Measurements from ENCODE around the gene CARHSP1. TPM values are rescaled to one million over a fixed set of nuclear protein-coding genes. Genes with fewer than 3 reads are reported as not detected.

CARHSP1 gene
- total RNA-seq, 1 donor from 2014 or later, result 61.5 TPM

GRCh38 chr16:8905795-8906591 is 37.2 kb upstream of the CARHSP1 start:
- no peak for FAIRE-seq
- H3K4me3 ChIP-seq (ENCODE audit: insufficient read depth, low read depth, low read length), result no peak overlapping the region
- Mint-ChIP-seq H3K27ac (ENCODE audit: unreplicated experiment) (no peak overlapping the region), H3K27me3 (ENCODE audit: low read depth, unreplicated experiment) (no peaks in the 10 kb centered on the region), H3K4me1 (ENCODE audit: low read depth, unreplicated experiment) (peaks cover 15% of the 10 kb centered on the region), H3K36me3 (ENCODE audit: low read depth, unreplicated experiment) (peaks cover 18% of the 10 kb centered on the region), H3K9me3 (ENCODE audit: unreplicated experiment) (no peaks in the 10 kb centered on the region), H3K4me3 (ENCODE audit: unreplicated experiment) (peak overlapping the region; percentile 20)
- H3K4me2 ChIP-seq (ENCODE audit: low read length), result no peak overlapping the region
- no peak for DNase-seq (ENCODE audit: low read depth)
- H3K36me3 ChIP-seq (ENCODE audit: insufficient read depth, low read length), result peaks cover 71% of the 10 kb centered on the region
- no peaks in the 10 kb centered on the region for H3K27me3 ChIP-seq (ENCODE audit: insufficient read depth, low read length)
- TF ChIP-seq, protein P1, sequence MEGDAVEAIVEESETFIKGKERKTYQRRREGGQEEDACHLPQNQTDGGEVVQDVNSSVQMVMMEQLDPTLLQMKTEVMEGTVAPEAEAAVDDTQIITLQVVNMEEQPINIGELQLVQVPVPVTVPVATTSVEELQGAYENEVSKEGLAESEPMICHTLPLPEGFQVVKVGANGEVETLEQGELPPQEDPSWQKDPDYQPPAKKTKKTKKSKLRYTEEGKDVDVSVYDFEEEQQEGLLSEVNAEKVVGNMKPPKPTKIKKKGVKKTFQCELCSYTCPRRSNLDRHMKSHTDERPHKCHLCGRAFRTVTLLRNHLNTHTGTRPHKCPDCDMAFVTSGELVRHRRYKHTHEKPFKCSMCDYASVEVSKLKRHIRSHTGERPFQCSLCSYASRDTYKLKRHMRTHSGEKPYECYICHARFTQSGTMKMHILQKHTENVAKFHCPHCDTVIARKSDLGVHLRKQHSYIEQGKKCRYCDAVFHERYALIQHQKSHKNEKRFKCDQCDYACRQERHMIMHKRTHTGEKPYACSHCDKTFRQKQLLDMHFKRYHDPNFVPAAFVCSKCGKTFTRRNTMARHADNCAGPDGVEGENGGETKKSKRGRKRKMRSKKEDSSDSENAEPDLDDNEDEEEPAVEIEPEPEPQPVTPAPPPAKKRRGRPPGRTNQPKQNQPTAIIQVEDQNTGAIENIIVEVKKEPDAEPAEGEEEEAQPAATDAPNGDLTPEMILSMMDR (IDR thresholded peaks at IDR 0.05; ENCODE audit: insufficient read depth, low read depth, low read length), result no peak
- no peak for TF ChIP-seq EZH2 (IDR thresholded peaks at IDR 0.05; ENCODE audit: insufficient read depth, low read length)
- peaks cover 52% of the 10 kb centered on the region for H4K20me1 ChIP-seq (ENCODE audit: insufficient read depth, low read length)
- H3K9me3 ChIP-seq (ENCODE audit: insufficient read depth, low read depth, low read length), result no peaks in the 10 kb centered on the region
- no peak overlapping the region for H2AFZ ChIP-seq (ENCODE audit: low read depth, low read length)
- H3K79me2 ChIP-seq (ENCODE audit: insufficient read depth, low read length), result peaks cover 19% of the 10 kb centered on the region
- H3K4me1 ChIP-seq (ENCODE audit: insufficient read depth, low read length), result no peaks in the 10 kb centered on the region
- H3K27ac ChIP-seq (ENCODE audit: low read depth, low read length), result no peak overlapping the region
- H3K9ac ChIP-seq (ENCODE audit: low read length), result no peak overlapping the region

DNA sequence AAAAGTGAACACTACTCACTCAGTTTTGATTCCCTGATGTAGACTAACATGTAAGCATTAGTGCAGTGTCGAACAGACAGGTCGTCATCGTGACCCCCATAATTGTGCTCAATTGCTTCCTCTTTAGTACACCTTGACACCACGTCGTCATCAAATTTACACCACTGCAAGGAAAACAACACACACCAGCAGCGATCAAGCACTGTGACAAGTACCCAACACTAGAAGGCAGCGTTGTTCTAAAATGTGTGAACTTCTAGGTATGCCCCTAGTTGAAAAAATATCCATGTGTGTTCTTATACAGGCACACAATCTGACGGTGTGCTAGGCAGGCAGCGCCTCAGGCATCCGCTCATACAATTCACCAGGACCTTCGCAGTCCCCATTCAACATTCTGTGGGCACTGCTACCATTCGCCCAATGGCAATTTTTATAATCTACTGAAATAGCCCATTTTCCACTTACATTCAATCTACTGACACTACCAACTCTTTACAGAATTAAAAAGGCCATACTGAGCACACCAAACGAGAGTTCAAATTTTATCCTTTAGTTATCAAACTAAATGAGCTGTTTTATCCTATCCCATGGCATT is 36.5 kb upstream of the CARHSP1 start:
- Histone ChIP-seq H3K4me1 (ENCODE audit: insufficient read depth, low read length) (no peaks in the 10 kb centered on the region), H3K27me3 (ENCODE audit: insufficient read depth, low read length) (no peaks in the 10 kb centered on the region), H3K36me3 (ENCODE audit: insufficient read depth, low read length) (peaks cover 71% of the 10 kb centered on the region), H3K79me2 (ENCODE audit: insufficient read depth, low read length) (peaks cover 16% of the 10 kb centered on the region), H3K9me3 (ENCODE audit: insufficient read depth, low read depth, low read length) (no peaks in the 10 kb centered on the region), H4K20me1 (ENCODE audit: insufficient read depth, low read length) (peaks cover 48% of the 10 kb centered on the region), H3K9ac (ENCODE audit: low read length) (no peak overlapping the region), H2AFZ (ENCODE audit: low read depth, low read length) (no peak overlapping the region), H3K4me3 (ENCODE audit: insufficient read depth, low read depth, low read length) (no peak overlapping the region), H3K27ac (ENCODE audit: low read depth, low read length) (no peak overlapping the region), H3K4me2 (ENCODE audit: low read length) (no peak overlapping the region)
- Mint-ChIP-seq H3K36me3 (ENCODE audit: low read depth, unreplicated experiment) (peaks cover 13% of the 10 kb centered on the region), H3K27ac (ENCODE audit: unreplicated experiment) (no peak overlapping the region), H3K9me3 (ENCODE audit: unreplicated experiment) (no peaks in the 10 kb centered on the region), H3K27me3 (ENCODE audit: low read depth, unreplicated experiment) (no peaks in the 10 kb centered on the region), H3K4me1 (ENCODE audit: low read depth, unreplicated experiment) (peaks cover 15% of the 10 kb centered on the region), H3K4me3 (ENCODE audit: unreplicated experiment) (no peak overlapping the region)
- no peak for TF ChIP-seq EZH2 (IDR thresholded peaks at IDR 0.05; ENCODE audit: insufficient read depth, low read length)
- TF ChIP-seq, protein P1 (IDR thresholded peaks at IDR 0.05; ENCODE audit: insufficient read depth, low read depth, low read length), result peak; percentile 44
- DNase-seq (ENCODE audit: low read depth) (peak; percentile 15), FAIRE-seq (no peak)

DNA sequence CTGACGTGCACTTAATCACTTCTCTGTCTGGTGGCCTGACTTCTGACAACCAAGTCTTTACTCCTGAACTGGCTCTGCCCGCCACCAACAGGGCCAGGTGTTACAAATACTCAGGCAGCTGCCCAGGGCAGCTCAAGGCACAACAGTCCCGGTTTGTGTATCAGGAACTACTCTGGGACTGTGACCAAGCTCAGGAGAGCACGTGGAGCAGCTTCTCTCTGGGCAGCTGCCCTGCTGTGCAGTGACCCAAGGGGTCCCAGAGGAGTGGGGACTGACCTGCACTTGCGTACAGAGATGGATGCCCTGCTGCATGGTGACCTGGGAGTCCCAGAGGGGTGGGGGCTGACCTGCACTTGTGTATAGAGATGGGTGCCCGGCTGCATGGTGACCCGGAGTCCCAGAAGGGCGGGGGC is 35.2 kb upstream of the CARHSP1 start:
- Histone ChIP-seq H3K4me3 (ENCODE audit: insufficient read depth, low read depth, low read length) (no peak overlapping the region), H3K27ac (ENCODE audit: low read depth, low read length) (no peak overlapping the region), H3K9me3 (ENCODE audit: insufficient read depth, low read depth, low read length) (no peaks in the 10 kb centered on the region), H3K4me2 (ENCODE audit: low read length) (no peak overlapping the region), H2AFZ (ENCODE audit: low read depth, low read length) (no peak overlapping the region), H3K4me1 (ENCODE audit: insufficient read depth, low read length) (no peaks in the 10 kb centered on the region), H3K27me3 (ENCODE audit: insufficient read depth, low read length) (no peaks in the 10 kb centered on the region), H4K20me1 (ENCODE audit: insufficient read depth, low read length) (peaks cover 45% of the 10 kb centered on the region), H3K79me2 (ENCODE audit: insufficient read depth, low read length) (peaks cover 11% of the 10 kb centered on the region), H3K9ac (ENCODE audit: low read length) (no peak overlapping the region), H3K36me3 (ENCODE audit: insufficient read depth, low read length) (peaks cover 78% of the 10 kb centered on the region)
- no peak for FAIRE-seq
- Mint-ChIP-seq H3K4me3 (ENCODE audit: unreplicated experiment) (no peak overlapping the region), H3K36me3 (ENCODE audit: low read depth, unreplicated experiment) (peaks cover 10% of the 10 kb centered on the region), H3K27ac (ENCODE audit: unreplicated experiment) (no peak overlapping the region), H3K4me1 (ENCODE audit: low read depth, unreplicated experiment) (peaks cover 13% of the 10 kb centered on the region), H3K9me3 (ENCODE audit: unreplicated experiment) (no peaks in the 10 kb centered on the region), H3K27me3 (ENCODE audit: low read depth, unreplicated experiment) (no peaks in the 10 kb centered on the region)
- no peak for DNase-seq (ENCODE audit: low read depth)
- TF ChIP-seq EZH2 (IDR thresholded peaks at IDR 0.05; ENCODE audit: insufficient read depth, low read length), result no peak
- TF ChIP-seq, protein P1 (IDR thresholded peaks at IDR 0.05; ENCODE audit: insufficient read depth, low read depth, low read length), result no peak
